ENCODE data around the gene CHD2.
A peak's percentile ranks its signal among the peaks of the same experiment; 100 is the strongest.
"Not testable (repeated sequence)": the region's sequence is repeated elsewhere in the genome, so short reads cannot be mapped to it uniquely, and the experiment has no call there.

CHD2 gene
- long read RNA-seq, donor 1, partial matches to known transcripts, result 5 of 9 reads
- long read RNA-seq, donor 1, other reads (novel, unspliced or antisense), result 0 of 9 reads
- long read RNA-seq, donor 2, partial matches to known transcripts, result 6 of 9 reads
- long read RNA-seq, donor 2, other reads (novel, unspliced or antisense), result 0 of 9 reads
- long read RNA-seq, donor 3, partial matches to known transcripts, result 7 of 9 reads
- long read RNA-seq, donor 3, other reads (novel, unspliced or antisense), result 0 of 9 reads
- long read RNA-seq, donor 4, transcript CHD2-212 (2 exons, 1,740 nt), result major isoform, 10 of 50 reads
- long read RNA-seq, donor 4, partial matches to known transcripts, result 38 of 50 reads
- long read RNA-seq, donor 4, other reads (novel, unspliced or antisense), result 0 of 50 reads
- long read RNA-seq, donor 5, transcript CHD2-212 (2 exons, 1,740 nt), result major isoform, 5 of 30 reads
- long read RNA-seq, donor 5, partial matches to known transcripts, result 21 of 30 reads
- long read RNA-seq, donor 5, other reads (novel, unspliced or antisense), result 0 of 30 reads
- long read RNA-seq, donor 6, partial matches to known transcripts, result 19 of 23 reads
- long read RNA-seq, donor 6, other reads (novel, unspliced or antisense), result 0 of 23 reads
- long read RNA-seq, donor 7, result 0 reads
- long read RNA-seq, donor 8, transcript CHD2-212 (2 exons, 1,740 nt), result major isoform, 7 of 33 reads
- long read RNA-seq, donor 8, partial matches to known transcripts, result 24 of 33 reads
- long read RNA-seq, donor 8, other reads (novel, unspliced or antisense), result 0 of 33 reads

- DNase-seq, result peak; percentile 89
Observed at GRCh38 chr15:92899948-92900730, at the start of gene CHD2. TSS of gene CHD2 (plus strand) at chr15:92900324. CDS start at chr15:92901238, 914 bp downstream.

GRCh38 chr15:92853222-92853621, 46.9 kb upstream of the CHD2 start:
- no peak for DNase-seq

DNA sequence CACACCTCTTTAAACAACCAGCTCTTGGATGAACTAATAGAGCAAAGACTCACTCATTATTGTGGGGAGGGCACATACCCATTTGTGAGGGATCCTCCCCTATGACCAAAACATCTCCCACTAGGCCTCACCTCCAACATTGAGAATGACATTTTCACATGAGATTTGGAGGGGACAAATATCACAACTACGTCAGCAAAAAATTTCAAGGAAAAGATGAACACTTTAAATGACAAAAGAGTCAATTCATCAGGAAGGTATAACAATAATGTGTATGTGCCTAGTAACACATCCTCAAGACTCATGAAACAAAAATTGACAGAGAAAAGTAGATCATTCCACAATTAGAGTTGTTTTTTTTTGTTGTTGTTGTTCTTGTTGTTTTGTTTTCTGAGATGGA, 38.4 kb upstream of the CHD2 start:
- DNase-seq, result no peak

GRCh38 chr15:92864127-92864814, 35.9 kb upstream of the CHD2 start:
- DNase-seq, result no peak

DNA sequence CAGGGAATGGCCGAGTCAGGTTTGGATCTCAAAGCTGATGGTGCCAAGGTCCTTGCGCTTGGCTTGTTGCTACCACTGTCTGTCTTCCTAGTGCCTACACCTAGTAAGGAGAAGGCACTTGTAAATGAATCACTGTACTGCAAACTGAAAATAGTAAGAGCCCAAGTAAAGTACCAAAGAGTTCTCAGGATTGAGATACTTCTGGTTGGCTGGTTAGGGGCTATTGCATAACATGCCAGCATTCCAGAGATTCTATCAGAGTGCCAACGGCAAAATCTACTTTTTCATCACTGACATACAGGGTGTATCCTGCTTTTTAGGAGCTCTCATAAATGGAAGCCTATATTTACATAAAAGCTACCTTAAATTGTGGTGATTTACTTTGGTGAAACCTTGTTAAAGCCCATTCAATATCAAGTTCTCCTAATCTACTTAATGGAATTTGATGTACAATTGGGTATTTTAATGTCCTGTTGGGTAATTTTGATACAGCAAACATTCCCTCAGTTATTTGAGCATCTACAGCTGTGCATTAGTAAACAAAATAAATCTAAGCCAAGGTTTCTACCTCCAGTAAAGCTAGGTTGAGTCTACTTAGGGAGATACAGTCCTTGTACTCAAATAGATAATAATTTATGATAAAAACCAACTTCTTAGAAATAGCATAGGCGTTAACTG, 30.7 kb upstream of the CHD2 start:
- DNase-seq, result no peak

GRCh38 chr15:92870010-92870591, 30.0 kb upstream of the CHD2 start:
- DNase-seq, result no peak

- not testable (repeated sequence) for DNase-seq
Observed at GRCh38 chr15:92872967-92873366, 27.2 kb upstream of the CHD2 start.

DNA sequence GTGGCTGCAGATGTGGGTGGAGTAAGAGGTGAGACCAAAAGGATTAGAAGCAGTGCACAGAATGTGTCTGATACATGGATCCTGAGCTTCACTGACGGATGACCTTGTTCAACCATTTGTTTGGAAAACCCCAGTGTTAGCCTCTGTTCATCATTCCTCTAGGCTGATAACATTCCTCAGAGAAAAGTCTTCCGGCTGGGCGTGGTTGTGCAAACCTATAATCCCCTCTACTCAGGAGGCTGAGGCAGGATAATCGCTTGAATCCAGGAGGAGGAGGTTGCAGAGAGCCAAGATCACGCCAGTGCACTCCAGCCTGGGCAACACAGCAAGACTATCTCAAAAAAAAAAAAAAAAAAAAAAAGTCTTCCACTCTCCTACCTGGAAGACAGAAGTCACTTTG, 23.1 kb upstream of the CHD2 start:
- DNase-seq, result no peak

GRCh38 chr15:92877416-92877815, 22.7 kb upstream of the CHD2 start:
- DNase-seq, result no peak

DNA sequence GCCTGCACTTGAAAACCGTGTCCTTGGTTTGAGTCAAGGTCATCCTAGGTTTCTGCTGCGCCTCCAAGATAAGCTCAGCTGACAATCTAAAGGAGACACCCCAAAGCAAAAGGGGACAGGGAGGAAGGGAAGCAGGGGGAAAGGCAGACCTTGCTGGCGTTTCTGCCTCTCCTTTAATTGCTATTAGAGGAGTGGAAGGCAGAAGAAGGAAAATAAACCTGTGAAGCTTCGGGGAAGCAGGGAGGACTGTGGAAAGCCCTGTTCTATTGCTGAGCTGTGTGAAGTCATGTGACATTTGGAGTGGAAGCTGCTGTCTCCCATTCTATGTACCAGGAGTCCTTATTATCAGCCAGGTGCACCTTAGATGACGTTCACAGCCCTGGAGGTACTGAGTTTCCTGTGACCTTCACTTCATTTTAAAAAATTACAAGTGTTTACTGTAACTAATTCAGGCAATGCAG, 21.5 kb upstream of the CHD2 start:
- no peak for DNase-seq

- DNase-seq, result no peak
Observed at GRCh38 chr15:92879949-92880725, 20.0 kb upstream of the CHD2 start.

GRCh38 chr15:92880796-92881195, 19.3 kb upstream of the CHD2 start:
- no peak for DNase-seq

DNA sequence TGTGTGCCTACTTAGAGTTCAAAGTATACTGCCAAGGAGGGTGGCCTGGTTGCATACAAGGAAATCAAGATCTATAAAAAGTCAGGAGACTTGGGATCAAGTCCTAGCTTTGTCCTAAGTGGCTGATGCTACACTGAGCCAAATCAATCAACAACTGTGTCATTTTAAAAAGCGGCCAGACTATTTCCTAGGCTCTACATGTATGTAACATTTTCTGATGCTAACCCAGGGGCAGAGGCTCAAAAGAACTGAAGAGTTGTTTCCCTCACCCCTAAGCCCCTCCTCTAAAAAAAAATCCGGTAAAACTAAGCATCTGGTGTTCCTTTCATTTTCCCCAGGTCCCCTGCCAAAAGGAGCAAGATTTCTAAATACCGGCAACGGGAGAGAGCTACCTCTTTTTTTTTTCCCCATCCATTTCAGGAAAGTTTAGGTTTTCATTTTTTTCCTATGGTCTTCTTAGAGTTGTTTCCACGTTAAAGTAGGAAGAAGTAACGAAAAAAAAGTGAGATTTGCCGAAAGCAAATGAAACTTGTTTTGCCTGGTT, 18.8 kb upstream of the CHD2 start:
- peak; percentile 44 for DNase-seq

GRCh38 chr15:92881802-92882696, 18.1 kb upstream of the CHD2 start:
- DNase-seq, result peak; percentile 95

GRCh38 chr15:92882697-92883162, 17.4 kb upstream of the CHD2 start:
- no peak for DNase-seq

GRCh38 chr15:92883163-92883875, 16.8 kb upstream of the CHD2 start:
- peak; percentile 73 for DNase-seq

DNA sequence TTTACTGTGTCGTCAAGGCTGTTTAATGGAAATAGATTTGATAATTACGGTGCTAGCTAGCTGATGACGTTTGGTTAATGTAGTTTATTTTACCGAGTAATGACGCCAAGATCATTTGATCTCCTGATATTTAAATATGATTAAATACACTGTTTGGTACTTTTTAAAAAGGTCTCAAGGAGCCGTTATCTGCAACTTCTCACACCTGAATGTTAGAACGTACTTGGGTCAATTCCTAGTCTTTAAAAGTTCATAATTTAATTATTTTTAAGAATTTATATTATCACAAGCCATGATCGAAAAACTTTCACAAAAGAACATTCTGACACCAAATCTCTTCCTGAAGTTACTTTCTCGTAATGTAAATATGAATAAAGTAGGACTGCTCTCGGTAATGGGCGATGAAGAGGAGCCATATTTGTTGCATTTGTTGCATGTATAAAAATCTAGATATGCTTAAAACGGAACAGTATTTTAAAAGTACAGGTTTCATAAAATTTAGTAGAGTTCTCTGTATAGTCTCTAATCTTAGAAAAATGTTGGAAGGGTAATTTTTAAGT, 16.2 kb upstream of the CHD2 start:
- peak; percentile 53 for DNase-seq

Measured in right kidney (tissue), 9 donors.